ENCODE data around the gene MCL1.
"Not testable (repeated sequence)": the region's sequence is repeated elsewhere in the genome, so short reads cannot be mapped to it uniquely, and the experiment has no call there.

MCL1 gene

DNA sequence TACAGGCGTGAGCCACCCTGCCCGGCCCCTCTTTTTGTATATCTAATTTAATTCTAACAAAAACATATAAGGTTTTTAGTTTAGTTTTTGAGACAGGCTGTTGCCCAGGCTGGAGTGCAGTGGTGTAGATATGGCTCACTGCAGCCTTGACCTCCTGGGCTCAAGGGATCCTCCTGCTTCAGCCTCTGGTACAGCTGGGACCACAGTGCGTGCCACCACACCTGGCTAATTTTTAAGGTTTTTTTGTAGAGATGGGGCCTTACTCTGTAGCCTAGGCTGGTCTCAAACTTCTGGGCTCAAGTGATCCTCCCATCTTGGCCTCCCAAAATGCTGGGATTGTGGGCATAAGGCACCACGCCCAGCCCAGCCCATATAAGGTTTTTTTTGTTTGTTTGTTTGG is 31.2 kb upstream of the MCL1 start:
- no peak overlapping the region for H3K27ac ChIP-seq
- no peak for TF ChIP-seq ZFX (IDR thresholded peaks at IDR 0.05; ENCODE audit: borderline replicate concordance)
- TF ChIP-seq, protein P1, sequence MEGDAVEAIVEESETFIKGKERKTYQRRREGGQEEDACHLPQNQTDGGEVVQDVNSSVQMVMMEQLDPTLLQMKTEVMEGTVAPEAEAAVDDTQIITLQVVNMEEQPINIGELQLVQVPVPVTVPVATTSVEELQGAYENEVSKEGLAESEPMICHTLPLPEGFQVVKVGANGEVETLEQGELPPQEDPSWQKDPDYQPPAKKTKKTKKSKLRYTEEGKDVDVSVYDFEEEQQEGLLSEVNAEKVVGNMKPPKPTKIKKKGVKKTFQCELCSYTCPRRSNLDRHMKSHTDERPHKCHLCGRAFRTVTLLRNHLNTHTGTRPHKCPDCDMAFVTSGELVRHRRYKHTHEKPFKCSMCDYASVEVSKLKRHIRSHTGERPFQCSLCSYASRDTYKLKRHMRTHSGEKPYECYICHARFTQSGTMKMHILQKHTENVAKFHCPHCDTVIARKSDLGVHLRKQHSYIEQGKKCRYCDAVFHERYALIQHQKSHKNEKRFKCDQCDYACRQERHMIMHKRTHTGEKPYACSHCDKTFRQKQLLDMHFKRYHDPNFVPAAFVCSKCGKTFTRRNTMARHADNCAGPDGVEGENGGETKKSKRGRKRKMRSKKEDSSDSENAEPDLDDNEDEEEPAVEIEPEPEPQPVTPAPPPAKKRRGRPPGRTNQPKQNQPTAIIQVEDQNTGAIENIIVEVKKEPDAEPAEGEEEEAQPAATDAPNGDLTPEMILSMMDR (IDR thresholded peaks at IDR 0.05), result no peak

DNA sequence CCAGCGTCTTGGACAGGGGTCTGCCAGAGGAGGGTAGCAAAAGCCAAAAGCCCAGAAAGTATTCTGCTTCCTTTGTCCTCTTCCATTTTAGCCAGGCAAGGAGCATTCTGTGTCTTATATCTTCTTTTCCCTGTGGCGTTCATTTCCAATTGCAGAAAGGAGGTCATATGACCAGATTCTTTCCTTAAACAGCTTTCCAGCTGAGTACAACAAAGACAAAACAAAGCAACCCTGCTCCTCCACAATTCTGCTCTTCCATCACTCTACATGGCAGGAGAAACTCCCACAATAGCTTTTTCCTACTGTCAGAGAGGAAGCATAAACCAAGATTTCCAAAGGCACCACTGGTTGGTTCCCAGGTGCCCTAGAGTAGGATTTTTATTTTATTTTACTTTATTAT is 30.3 kb upstream of the MCL1 start:
- no peak for TF ChIP-seq ZFX (IDR thresholded peaks at IDR 0.05; ENCODE audit: borderline replicate concordance)
- TF ChIP-seq, protein P1 (IDR thresholded peaks at IDR 0.05), result no peak
- 0 out of 2 replicates have a peak overlapping the region, but pooled peaks have one; percentile 2 for H3K27ac ChIP-seq

DNA sequence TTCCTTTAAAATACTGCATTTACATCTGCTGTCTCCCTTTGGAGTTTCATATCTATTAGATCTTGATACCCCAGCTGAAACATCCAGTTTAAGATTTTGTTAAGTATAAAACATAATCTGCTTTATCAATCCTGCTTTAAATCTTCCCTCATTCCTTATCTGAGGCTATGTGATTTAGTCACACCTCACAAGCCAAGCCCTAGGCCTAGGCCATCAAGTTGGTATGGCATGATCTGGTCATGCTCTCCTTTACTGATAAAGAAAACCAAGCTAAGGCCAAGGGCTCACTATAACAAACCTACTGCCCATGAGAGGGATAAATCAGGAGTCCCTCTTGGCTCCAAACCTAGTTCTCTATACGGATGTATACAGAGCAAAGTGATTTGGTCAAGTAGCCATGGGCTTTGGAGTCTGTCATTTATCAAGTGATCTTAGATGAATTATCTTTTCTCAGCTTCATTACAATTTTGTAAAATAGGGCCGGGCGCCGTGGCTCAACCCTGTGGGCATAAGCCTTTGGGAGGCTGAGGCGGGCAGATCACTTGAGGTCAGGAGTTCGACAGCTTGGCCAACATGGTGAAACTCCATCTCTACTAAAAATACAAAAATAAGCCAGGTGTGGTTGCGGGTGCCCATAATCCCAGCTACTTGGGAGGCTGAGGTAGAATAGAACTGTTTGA is 27.2 kb upstream of the MCL1 start:
- no peak for TF ChIP-seq ZFX (IDR thresholded peaks at IDR 0.05; ENCODE audit: borderline replicate concordance)
- TF ChIP-seq, protein P1 (IDR thresholded peaks at IDR 0.05), result no peak
- peak overlapping the region; percentile 57; the same call in 1 of the 2 replicates for H3K27ac ChIP-seq

DNA sequence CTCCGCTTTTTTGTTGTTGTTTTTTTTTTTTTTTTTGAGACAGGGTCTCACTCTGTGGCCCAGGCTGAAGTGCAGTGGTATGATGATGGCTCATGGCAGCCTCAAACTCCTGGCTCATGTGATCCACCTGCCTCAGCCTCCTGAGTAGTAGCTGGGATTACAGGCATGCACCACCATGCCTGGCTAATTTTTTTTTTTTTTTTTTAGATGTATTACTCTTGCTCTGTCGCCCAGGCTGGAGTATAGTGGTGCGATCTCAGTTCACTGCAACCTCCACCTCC is 26.0 kb upstream of the MCL1 start:
- H3K27ac ChIP-seq, result peak overlapping the region; percentile 57

DNA sequence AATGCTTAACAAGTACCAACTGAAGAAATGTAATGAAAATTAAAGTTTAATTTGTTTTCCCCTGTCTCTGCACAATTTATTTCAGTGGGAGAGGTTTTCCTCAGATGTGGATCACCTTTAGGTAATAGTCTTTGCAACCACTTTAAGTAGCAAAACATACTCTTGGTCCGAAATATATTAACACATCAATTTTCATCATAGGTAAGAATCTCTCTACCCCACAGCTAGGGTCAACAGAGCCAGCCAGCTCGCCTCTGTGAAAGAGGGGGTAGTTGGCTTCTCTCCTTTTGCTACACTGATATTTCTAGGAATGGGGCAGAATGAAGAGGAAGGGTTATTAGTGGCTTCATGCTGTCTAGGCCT is 24.8 kb upstream of the MCL1 start:
- TF ChIP-seq ZFX (IDR thresholded peaks at IDR 0.05; ENCODE audit: borderline replicate concordance), result no peak
- TF ChIP-seq, protein P1 (IDR thresholded peaks at IDR 0.05), result no peak
- peak overlapping the region; percentile 57 for H3K27ac ChIP-seq

DNA sequence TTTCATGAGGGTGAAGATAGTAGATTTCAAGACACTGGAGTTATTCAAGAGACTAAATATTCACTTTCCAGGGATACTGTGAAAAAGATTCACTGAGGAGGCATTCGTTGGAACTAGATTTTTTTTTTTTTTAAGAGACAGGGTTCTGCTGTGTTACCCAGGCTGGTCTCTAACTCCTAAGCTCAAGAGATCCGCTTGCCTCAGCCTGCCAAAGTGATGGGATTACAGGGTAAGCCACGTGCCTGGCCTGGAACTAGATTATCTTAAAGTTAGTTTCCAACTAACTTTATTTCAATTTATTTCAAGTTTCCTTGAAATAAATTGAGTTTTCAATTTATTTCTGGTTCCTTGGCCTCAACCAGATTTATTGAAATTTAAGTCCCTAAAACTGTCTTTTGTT is 24.3 kb upstream of the MCL1 start:
- TF ChIP-seq, protein P1 (IDR thresholded peaks at IDR 0.05), result no peak
- no peak for TF ChIP-seq ZFX (IDR thresholded peaks at IDR 0.05; ENCODE audit: borderline replicate concordance)
- peak overlapping the region; percentile 57; the same call in 1 of the 2 replicates for H3K27ac ChIP-seq

DNA sequence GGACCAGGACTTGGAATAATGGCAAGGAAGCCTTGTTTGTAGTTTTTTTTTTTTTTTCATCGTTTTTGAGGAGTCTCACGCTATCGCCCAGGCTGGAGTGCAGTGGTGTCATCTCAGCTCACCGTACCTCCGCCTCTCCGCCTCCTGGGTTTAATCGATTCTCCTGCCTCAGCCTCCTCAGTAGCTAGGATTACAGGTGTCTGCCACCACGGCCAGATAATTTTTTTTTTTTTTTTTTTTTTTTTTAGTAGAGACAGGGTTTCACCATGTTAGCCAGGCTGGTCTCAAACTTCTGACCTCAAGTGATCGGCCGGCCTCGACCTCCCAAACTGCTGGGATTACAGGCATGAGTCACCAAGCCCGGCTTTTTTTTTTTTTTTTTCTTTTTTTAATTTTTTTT is 23.0 kb upstream of the MCL1 start:
- H3K27ac ChIP-seq, result not testable (repeated sequence)

DNA sequence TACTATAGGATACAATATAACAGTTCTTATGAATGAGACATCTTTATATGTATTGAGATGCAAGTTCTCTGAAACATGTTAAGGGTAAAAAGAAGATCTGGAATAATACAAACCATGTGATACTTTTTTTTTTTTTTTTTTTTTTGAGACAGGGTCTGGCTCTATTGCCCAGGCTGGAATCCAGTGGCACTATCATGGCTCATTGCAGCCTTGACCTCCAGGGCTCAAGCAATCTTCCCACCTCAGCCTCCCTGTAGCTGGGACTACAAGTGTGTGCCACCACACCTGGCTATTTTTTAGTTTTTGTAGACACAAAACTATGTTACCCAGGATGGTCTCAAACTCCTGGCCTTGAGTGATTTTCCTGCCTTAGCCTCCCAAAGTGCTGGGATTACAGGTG is 22.1 kb upstream of the MCL1 start:
- H3K27ac ChIP-seq, result no peak overlapping the region
- no peak for TF ChIP-seq ZFX (IDR thresholded peaks at IDR 0.05; ENCODE audit: borderline replicate concordance)
- TF ChIP-seq, protein P1 (IDR thresholded peaks at IDR 0.05), result no peak

DNA sequence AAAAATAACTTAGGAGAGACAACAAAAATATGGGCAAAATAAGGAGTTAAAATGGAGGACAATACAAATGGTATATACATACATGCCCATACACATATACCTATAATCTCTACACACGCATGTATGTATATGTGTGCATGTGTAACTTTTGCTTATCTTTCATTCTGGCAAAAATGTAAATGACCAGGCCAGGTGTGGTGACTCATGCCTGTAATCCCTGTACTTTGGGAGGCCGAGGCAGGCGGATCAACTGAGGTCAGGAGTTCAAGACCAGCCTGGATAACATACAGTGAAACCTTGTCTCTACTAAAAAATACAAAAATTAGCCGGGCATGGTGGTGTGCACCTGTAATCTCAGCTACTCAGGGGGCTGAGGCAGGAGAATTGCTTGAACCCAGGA is 18.9 kb upstream of the MCL1 start:
- not testable (repeated sequence) for H3K27ac ChIP-seq

Data from 22Rv1 (cell line).